GM12878 (cell line): ENCODE measurements around the gene SLAMF9. TPM values are rescaled to one million over a fixed set of nuclear protein-coding genes. Genes with fewer than 3 reads are reported as not detected.

Source experiments
- ATAC-seq: fragments of 200-7000 bp; cut with Tn5 transposase; 3 replicates; pipeline ENCODE4 v1.9.1; 2020; ENCODE audit warnings: mild to moderate bottlenecking, moderate library complexity
- BruUV-seq: library from RNA; stranded (reverse); fragments of 400-500 nt; replicated peaks from 2 replicates; lab custom pipeline; 2021; lab: Mats Ljungman, UMichigan
- CTCF ChIA-PET: fragments of 300-600 bp; sonication (Branson Sonifier 250); formaldehyde crosslinking; extraction: SDS; loops from one replicate; lab custom pipeline; 2021; ENCODE audit warnings: inconsistent platforms; lab: Yijun Ruan, JAX
- POLR2A ChIA-PET: fragments of 350-600 bp; formaldehyde crosslinking; extraction: SDS; loops from one replicate; lab custom pipeline; 2021; ENCODE audit warnings: inconsistent platforms; lab: Charles Lee
- RAD21 ChIA-PET: fragments of 300-600 bp; sonication (Branson Sonifier 250); formaldehyde crosslinking; loops from one replicate; lab custom pipeline; 2023; ENCODE audit warnings: antibody characterized with exemption; ENCODE audit not compliant: unreplicated experiment; lab: Charles Lee
- SMC1A ChIA-PET: fragments of 300-600 bp; sonication (Branson Sonifier 250); formaldehyde crosslinking; loops from one replicate; lab custom pipeline; 2023; ENCODE audit not compliant: unreplicated experiment, uncharacterized antibody; lab: Charles Lee
- DNase-seq: peaks from one replicate; pipeline ENCODE4 v3.0.0-alpha.2; 2011; ENCODE audit warnings: low read depth, low spot score
- FAIRE-seq: peaks from 3 replicates; lab custom pipeline; 2011; peaks lifted over from hg19 to GRCh38; lab: Jason Lieb, UNC
- H2AFZ ChIP-seq: 2 replicates; pipeline ENCODE4 v1.6.0; 2011; ENCODE audit warnings: low read depth, low read length, control low read depth; ENCODE audit not compliant: control insufficient read depth
- H3K27ac ChIP-seq: 2 replicates; pipeline ENCODE4 v1.5.1; 2011; ENCODE audit warnings: control low read depth; ENCODE audit not compliant: control insufficient read depth, insufficient read depth
- H3K27me3 ChIP-seq, 2 experiments: replicated peaks in 1 of 2; 2 replicates each; pipeline versions ENCODE4 v1.6.0 to v1.6.1; 2011; ENCODE audit warnings: low read length in 1 of 2; ENCODE audit not compliant: control insufficient read depth in 2 of 2, insufficient read depth in 2 of 2
- H3K36me3 ChIP-seq, 2 experiments: 2 replicates each; pipeline ENCODE4 v1.5.1; 2011; ENCODE audit warnings: low read length in 1 of 2; ENCODE audit not compliant: control insufficient read depth in 2 of 2, insufficient read depth in 2 of 2
- H3K4me1 ChIP-seq: 2 replicates; pipeline ENCODE4 v1.6.1; 2011; ENCODE audit warnings: mild to moderate bottlenecking, low read length, moderate library complexity, mixed read lengths; ENCODE audit not compliant: control insufficient read depth, insufficient read depth
- H3K4me2 ChIP-seq: 2 replicates; pipeline ENCODE4 v1.6.0; 2011; ENCODE audit warnings: control low read depth; ENCODE audit not compliant: control insufficient read depth, insufficient read depth
- H3K4me3 ChIP-seq: fragments of 200-600 bp; sonication (generic); 2 replicates; pipeline ENCODE4 v1.5.1; 2016
- H3K79me2 ChIP-seq: 2 replicates; pipeline ENCODE4 v1.6.0; 2011; ENCODE audit warnings: low read length; ENCODE audit not compliant: control insufficient read depth, insufficient read depth
- H3K9ac ChIP-seq: 2 replicates; pipeline ENCODE4 v1.8.0; 2011; ENCODE audit warnings: low read length, control low read depth, mixed read lengths; ENCODE audit not compliant: control insufficient read depth, insufficient read depth
- H3K9me3 ChIP-seq: replicated peaks from 3 replicates; pipeline ENCODE4 v1.5.1; 2011; ENCODE audit warnings: mild to moderate bottlenecking, low read length; ENCODE audit not compliant: control insufficient read depth, insufficient read depth
- H4K20me1 ChIP-seq: 2 replicates; pipeline ENCODE4 v1.6.0; 2011; ENCODE audit not compliant: control insufficient read depth, insufficient read depth
- HDGF ChIP-seq: fragments of 450-650 bp; IDR thresholded peaks from 2 replicates; pipeline ENCODE4 v1.6.1; 2016; ENCODE audit warnings: antibody characterized with exemption
- IKZF2 ChIP-seq, 2 experiments: fragments of 450-650 bp; IDR thresholded peaks; 2 replicates each; pipeline ENCODE4 v1.6.1; 2017; ENCODE audit warnings: mild to moderate bottlenecking in 2 of 2, moderate library complexity in 2 of 2
- MEF2A ChIP-seq: IDR thresholded peaks from 2 replicates; pipeline ENCODE4 v1.6.1; 2011; ENCODE audit warnings: low read depth, mild to moderate bottlenecking, low read length, moderate library complexity; ENCODE audit not compliant: insufficient read depth
- NFYA ChIP-seq: IDR thresholded peaks from 2 replicates; pipeline ENCODE4 v1.6.1; 2011; ENCODE audit warnings: low read depth, mild to moderate bottlenecking, low read length, improper control_type of control experiment, borderline replicate concordance
- NFYB ChIP-seq: IDR thresholded peaks from 2 replicates; pipeline ENCODE4 v1.6.1; 2011; ENCODE audit warnings: low read depth, mild to moderate bottlenecking, low read length, improper control_type of control experiment, moderate library complexity; ENCODE audit not compliant: insufficient read depth
- RAD51 ChIP-seq: fragments of 450-650 bp; IDR thresholded peaks from 2 replicates; pipeline ENCODE4 v1.6.1; 2016; ENCODE audit warnings: moderate library complexity, mild to moderate bottlenecking, inconsistent platforms
- SREBF1 ChIP-seq: IDR thresholded peaks from 2 replicates; pipeline ENCODE4 v1.6.1; 2012; ENCODE audit warnings: mild to moderate bottlenecking, low read length
- TBL1XR1 ChIP-seq: IDR thresholded peaks from 2 replicates; pipeline ENCODE4 v1.6.1; 2012; ENCODE audit warnings: low read depth, low read length, improper control_type of control experiment
- YBX1 ChIP-seq: fragments of 450-650 bp; IDR thresholded peaks from 2 replicates; pipeline ENCODE4 v1.6.1; 2016; ENCODE audit warnings: antibody characterized with exemption
- ZBTB4 ChIP-seq: fragments of 450-650 bp; formaldehyde crosslinking; IDR thresholded peaks from 2 replicates; pipeline ENCODE4 v1.4.0; 2022; ENCODE audit warnings: mild to moderate bottlenecking, moderate library complexity
- WGBS: methylation state at CpG from one replicate; pipeline ENCODE4 v1.1.6; 2016; ENCODE audit warnings: low lambda C conversion rate; ENCODE audit not compliant: insufficient replicate concordance, insufficient coverage; ENCODE audit errors: missing lambda C conversion rate; 5-methylcytosine and 5-hydroxymethylcytosine counted together
- in situ Hi-C: fragments of 300-500 bp; cut with MboI; formaldehyde crosslinking; loops from 9 replicates; pipeline ENCODE4 v1.14.3; 2018; ENCODE audit warnings: mixed read lengths
- intact Hi-C: fragments of 100-400 bp; cut with micrococcal nuclease; formaldehyde crosslinking; loops from one replicate; pipeline ENCODE4 v1.14.2; 2022; ENCODE audit not compliant: unreplicated experiment
- polyA plus RNA-seq, 11 experiments: library from polyadenylated mRNA; depleted of rRNA in 4 of 11; unstranded in 6 of 11; stranded (reverse) in 5 of 11; fragments of >200 nt; fragmentation: Nextera tagmentation in 4 of 11; fragmentation: Illumina TruSeq in 1 of 11; extraction: Ambion mirVana in 4 of 11; extraction: Trizol in 1 of 11; gene quantifications; 1 replicate in 1 of 11; 2 replicates in 10 of 11; pipeline versions ENCODE4 v1.2.1 to v1.2.3, GENCODE V29; 2011 to 2016; ENCODE audit warnings: inconsistent platforms in 2 of 11, missing spikeins in 2 of 11, low read depth in 1 of 11
- total RNA-seq, 4 experiments: library from RNA; depleted of rRNA in 3 of 4; stranded (reverse); fragments of >200 nt in 3 of 4; fragmentation: Illumina TruSeq in 1 of 4; extraction: Trizol in 1 of 4; gene quantifications; 2 replicates each; pipeline versions ENCODE4 v1.2.1 to v1.2.3, GENCODE V29; 2013 to 2021
- TF ChIP-seq, protein P1 (sequence below): fragments of 450-650 bp; IDR thresholded peaks from 2 replicates; pipeline ENCODE4 v1.6.1; 2017; ENCODE audit warnings: mild to moderate bottlenecking, low read depth, inconsistent platforms; ENCODE audit not compliant: poor library complexity, severe bottlenecking

SLAMF9 gene
- total and polyA plus RNA-seq, 10 of the 15 experiments (the other 5 are each of a cell fraction or from before 2014, with no cell fraction given), result not detected

DNA sequence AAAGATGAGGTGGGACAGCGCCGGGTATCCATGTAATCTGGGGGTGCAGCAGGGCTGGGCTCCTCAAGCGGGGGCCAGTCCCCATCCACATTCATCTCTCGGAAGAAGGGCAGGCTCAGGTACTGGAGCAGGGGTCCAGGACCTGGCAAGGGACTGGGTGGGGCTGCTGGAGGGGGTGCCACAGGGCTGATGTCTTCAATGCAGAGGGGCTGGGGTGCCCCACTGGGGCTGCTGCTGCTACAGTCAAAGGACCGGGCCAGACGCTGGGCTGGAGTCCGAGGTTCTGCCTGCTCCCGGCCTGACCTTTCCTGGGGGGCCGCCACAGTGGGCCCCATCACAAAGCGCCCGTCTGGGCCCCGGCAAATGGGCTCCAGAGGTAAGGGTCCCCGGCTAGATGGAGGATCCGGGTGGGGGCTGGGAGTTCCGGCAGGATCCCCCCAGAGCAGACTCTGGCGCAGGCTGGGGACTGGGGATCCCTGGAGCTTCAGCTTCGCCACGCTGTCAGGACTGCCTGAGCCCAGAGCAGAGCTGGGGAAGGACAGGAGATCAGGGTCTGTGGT is 25.5 kb downstream of the SLAMF9 start:
- H3K79me2 ChIP-seq, result peaks cover 18% of the 10 kb centered on the region
- H3K9ac ChIP-seq, result no peak overlapping the region
- FAIRE-seq, result no peak
- intact Hi-C loops (loop anchor here (10.0 kb wide), 1 partner anchor 854 kb away; the partner anchor contains the start of gene AIM2), in situ Hi-C loops (no loop called here)
- H3K27me3 ChIP-seq, result no peaks in the 10 kb centered on the region
- ChIA-PET SMC1A (interaction anchor here (8.1 kb wide), 1 partner anchor 78 kb away, joined by 57 read pairs; no protein-coding TSS in a partner anchor), POLR2A (no interaction called here), CTCF (interaction anchor here (2.1 to 22.4 kb wide), 2 partner anchors 75 to 129 kb away, joined by 6 to 422 read pairs; no protein-coding TSS in a partner anchor), RAD21 (interaction anchor here (0.7 to 1.4 kb wide), 2 partner anchors 79 to 173 kb away, joined by 3 to 10 read pairs; no protein-coding TSS in a partner anchor)
- H3K9me3 ChIP-seq, result no peaks in the 10 kb centered on the region
- TF ChIP-seq YBX1 (no peak), MEF2A (no peak), NFYB (no peak), RAD51 (no peak), NFYA (no peak), HDGF (no peak), IKZF2 (IDR thresholded peaks at IDR 0.05) (no peak), SREBF1 (no peak), TBL1XR1 (no peak), ZBTB4 (CRISPR knock-in tag) (no peak)
- TF ChIP-seq, protein P1, sequence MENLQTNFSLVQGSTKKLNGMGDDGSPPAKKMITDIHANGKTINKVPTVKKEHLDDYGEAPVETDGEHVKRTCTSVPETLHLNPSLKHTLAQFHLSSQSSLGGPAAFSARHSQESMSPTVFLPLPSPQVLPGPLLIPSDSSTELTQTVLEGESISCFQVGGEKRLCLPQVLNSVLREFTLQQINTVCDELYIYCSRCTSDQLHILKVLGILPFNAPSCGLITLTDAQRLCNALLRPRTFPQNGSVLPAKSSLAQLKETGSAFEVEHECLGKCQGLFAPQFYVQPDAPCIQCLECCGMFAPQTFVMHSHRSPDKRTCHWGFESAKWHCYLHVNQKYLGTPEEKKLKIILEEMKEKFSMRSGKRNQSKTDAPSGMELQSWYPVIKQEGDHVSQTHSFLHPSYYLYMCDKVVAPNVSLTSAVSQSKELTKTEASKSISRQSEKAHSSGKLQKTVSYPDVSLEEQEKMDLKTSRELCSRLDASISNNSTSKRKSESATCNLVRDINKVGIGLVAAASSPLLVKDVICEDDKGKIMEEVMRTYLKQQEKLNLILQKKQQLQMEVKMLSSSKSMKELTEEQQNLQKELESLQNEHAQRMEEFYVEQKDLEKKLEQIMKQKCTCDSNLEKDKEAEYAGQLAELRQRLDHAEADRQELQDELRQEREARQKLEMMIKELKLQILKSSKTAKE, result no peak
- no peaks in the 10 kb centered on the region for H3K36me3 ChIP-seq
- no peak overlapping the region for H2AFZ ChIP-seq
- BruUV-seq, result no TSS peak
- H4K20me1 ChIP-seq, result no peaks in the 10 kb centered on the region
- no peak for DNase-seq
- no peak overlapping the region for H3K27ac ChIP-seq
- peaks cover 8% of the 10 kb centered on the region; the same call in 1 of the 2 replicates for H3K4me1 ChIP-seq
- 69% methylated on average over 18 of the region's 18 CpGs for WGBS
- no peak overlapping the region for H3K4me3 ChIP-seq
- ATAC-seq, result no peak
- no peak overlapping the region for H3K4me2 ChIP-seq
